Fibroblast of skin of left biceps (primary cell): ENCODE results near the gene CDKL4.
"Not testable (repeated sequence)": the region's sequence is repeated elsewhere in the genome, so short reads cannot be mapped to it uniquely, and the experiment has no call there.

Source experiments
- DNase-seq, 2 experiments: peaks; one replicate each; pipeline ENCODE4 v3.0.0-alpha.2; 2013; ENCODE audit warnings: low read depth in 2 of 2

CDKL4 gene

GRCh38 chr2:39243469-39244123, at the start of gene CDKL4:
Gene CDKL4 (minus strand): TSS chr2:39243970.
- no peak for DNase-seq

DNA sequence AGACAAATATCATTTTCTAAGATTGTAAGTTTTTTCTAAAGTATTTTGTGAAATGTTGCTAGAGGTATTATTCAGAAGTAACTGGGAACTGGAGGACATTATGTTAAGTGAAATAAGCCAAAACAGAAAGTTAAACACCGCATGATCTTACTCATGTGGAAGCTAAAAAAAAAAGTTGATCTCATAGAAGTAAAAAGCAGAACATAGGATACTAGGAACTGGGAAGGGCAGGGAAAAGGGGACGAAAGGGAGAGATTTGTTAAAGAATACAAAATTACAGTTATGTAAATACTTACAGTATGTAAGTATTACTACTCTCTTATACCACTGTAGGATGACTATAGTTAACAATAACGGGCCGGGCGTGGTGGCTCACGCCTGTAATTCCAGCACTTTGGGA, 46.7 kb upstream of the CDKL4 start:
- no peak for DNase-seq

DNA sequence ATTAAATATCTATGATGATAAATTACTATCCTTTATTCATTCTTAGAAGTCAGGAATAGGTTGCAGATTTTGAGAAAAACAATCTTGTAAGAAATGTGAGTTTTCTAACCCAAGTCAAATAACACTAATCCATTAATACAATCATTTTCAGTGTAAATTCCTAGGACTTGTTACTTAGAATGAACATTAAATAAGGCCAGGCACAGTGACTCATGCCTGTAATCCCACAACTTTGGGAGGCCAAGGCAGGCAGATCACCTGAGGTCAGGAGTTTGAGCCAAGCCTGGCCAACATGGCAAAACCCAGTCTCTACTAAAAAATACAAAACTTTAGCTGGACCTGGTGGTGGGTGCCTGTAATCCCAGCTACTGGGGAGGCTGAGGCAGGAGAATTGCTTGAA, 45.8 kb upstream of the CDKL4 start:
- no peak for DNase-seq

- no peak for DNase-seq
These were observed 39.8 kb upstream of the CDKL4 start for GRCh38 chr2:39283561-39283960.

GRCh38 chr2:39281391-39281790, 37.6 kb upstream of the CDKL4 start:
- no peak for DNase-seq

DNA sequence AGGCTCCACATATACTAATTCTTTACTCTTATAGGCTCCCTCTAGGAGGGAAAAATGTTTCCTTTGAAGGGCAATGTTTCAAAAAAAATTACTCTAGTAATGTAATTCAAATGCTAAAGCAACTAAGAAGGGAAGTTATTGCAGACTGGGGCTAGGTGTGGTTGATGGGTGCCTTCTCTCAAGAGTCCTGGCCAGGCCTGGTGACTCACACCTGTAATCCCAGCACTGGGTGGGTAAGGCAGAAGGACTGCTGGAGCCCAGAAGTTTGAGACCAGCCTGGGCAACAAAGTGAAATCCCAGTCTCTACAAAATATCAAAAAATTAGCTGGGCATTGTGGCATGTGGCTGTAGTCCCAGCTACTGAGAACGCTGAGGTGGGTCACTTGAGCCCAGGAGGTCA, 31.2 kb upstream of the CDKL4 start:
- DNase-seq = no peak

DNA sequence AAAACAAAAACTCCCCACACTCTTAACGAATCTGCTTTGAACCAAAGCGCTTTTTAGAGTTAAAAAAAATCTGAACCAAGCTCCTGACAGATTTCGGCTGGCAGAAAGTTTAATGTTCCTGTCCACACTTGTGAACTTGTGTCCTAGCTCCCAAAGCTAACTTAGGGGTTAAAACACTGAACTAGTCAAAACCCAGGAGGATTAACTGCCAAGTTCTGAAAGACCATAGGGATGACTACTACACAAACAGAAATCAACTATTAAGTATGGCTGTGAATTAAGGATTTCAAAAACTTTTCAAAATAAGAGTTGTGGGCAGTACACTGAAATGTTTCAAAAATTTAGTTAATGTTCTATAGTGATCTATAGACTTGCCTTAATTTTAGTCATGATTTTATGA, 26.2 kb upstream of the CDKL4 start:
- no peak for DNase-seq

DNA sequence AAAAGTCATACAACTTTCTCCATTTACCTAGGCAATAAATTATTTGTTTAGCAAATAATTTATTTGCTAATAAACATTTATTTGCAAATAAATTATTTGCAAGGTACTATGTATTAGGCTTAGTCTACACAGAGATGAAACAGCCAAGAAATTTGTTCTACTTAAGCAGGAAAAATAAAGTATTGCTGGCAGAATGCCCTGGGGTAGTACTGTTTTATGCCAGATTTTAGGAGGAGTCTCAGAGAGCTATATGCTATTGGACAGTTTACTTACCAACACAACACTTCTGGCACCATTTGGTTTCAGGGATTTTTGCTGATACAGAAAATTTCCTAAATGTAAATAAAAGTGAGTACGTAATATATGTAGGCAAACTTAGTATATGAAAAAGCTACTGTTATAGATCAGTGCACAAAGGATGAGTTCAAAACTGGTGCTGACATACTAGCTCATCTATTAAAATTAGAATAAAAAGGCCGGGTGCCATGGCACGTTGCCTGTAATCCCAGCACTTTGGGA, 23.2 kb upstream of the CDKL4 start:
- DNase-seq = no peak

- no peak for DNase-seq
These were observed 22.5 kb upstream of the CDKL4 start for GRCh38 chr2:39266139-39266805.

- no peak for DNase-seq
These were observed 21.5 kb upstream of the CDKL4 start for GRCh38 chr2:39265315-39265714.

- no peak for DNase-seq
These were observed 21.0 kb upstream of the CDKL4 start for GRCh38 chr2:39264733-39265132.

- DNase-seq = no peak
These were observed 16.3 kb upstream of the CDKL4 start for GRCh38 chr2:39260087-39260486.

GRCh38 chr2:39256040-39256439, 12.3 kb upstream of the CDKL4 start:
- no peak for DNase-seq

GRCh38 chr2:39252888-39253518, 9.2 kb upstream of the CDKL4 start:
- no peak for DNase-seq

DNA sequence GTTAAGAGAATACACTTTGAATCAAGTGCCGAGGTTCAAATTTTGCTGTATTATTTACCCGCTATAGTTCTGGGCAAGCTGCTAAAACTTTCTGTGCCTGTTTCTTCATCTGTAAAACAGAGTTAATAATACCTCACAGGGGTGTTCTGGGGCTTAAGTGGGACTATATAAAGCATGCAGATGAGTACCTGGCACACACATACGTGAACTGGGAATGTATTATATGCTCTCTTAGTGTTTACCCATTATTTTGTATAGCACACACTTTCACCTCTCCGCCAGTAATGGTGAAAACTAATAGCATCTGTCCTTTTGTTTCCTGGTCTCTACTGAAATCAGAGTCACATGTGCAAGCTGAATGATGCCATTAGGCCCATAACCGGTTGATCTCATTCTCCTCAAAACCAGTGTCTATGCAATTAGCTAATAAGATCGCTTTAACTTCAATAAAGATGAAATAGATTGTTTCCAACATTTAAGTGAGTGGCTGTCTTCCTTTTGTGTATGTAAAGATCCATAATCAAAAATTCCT, 3.8 kb upstream of the CDKL4 start:
- no peak for DNase-seq

- DNase-seq = no peak
These were observed 2.7 kb upstream of the CDKL4 start for GRCh38 chr2:39246382-39246980.

- DNase-seq = not testable (repeated sequence)
These were observed 1.3 kb upstream of the CDKL4 start for GRCh38 chr2:39244963-39245625.

DNA sequence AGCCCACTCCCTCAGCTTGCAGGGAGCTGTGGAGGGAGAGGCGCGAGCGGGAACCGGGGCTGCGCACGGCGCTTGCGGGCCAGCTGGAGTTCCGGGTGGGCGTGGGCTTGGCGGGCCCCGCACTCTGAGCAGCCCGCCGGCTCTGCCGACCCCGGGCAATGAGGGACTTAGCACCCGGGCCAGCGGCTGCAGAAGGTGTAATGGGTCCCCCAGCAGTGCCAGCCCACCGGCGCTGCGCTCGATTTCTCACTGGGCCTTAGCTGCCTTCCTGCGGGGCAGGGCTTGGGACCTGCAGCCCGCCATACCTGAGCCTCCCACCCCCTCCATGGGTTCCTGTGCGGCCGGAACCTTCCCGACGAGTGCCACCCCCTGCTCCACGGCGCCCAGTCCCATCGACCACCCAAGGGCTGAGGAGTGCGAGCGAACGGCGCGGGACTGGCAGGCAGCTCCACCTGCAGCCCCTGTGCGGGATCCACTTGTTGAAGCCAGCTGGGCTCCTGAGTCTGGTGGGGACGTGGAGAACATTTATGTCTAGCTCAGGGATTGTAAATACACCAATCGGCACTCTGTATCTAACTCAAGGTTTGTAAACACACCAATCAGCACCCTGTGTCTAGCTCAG, 582 bp upstream of the CDKL4 start:
- DNase-seq = not testable (repeated sequence)

GRCh38 chr2:39241588-39241987, 2.2 kb downstream of the CDKL4 start:
- DNase-seq = no peak

DNA sequence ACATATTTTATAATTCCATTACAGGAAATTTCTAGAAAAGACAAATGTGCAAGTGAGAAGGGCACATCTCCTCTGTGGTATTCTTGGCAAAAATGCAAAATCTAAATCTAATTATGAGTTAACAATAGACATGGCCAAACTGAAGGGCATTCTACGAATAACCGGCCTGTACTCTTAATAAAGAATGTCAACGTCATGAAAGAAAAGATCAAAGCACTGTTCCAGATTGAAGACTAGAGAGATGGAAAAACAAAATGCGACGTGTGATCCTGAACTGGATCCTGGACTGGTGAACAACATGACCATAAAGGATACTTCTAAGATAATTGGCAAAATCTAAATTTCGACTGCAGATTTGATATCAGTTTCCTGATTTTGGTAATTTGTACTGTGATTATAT, 3.0 kb downstream of the CDKL4 start:
- DNase-seq = no peak

DNA sequence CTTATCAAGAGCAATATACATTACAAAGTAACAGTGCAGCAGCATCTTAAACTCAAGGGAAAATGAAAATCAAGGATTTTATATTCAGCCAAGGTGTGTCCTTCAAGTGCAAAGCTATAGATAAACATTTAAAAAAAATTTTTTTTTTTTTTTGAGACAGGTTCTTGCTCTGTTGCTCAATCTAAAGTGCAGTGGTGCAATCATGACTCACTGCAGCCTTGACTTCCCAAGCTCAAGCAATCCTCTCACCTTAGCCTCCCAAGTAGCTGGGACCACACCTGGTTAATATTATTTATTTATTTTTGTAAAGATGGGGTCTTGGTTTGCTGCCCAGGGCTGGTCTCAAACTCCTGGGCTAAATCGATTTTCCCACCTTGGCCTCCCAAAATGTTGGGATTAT, 9.0 kb downstream of the CDKL4 start:
- DNase-seq = no peak
